Smooth muscle cell of the brain vasculature (primary cell): ENCODE measurements around the gene TESPA1.

Source experiments
- DNase-seq: peaks from one replicate; pipeline ENCODE4 v3.0.0-alpha.2; 2012; ENCODE audit warnings: low read depth, low spot score

The TESPA1 gene, protein sequence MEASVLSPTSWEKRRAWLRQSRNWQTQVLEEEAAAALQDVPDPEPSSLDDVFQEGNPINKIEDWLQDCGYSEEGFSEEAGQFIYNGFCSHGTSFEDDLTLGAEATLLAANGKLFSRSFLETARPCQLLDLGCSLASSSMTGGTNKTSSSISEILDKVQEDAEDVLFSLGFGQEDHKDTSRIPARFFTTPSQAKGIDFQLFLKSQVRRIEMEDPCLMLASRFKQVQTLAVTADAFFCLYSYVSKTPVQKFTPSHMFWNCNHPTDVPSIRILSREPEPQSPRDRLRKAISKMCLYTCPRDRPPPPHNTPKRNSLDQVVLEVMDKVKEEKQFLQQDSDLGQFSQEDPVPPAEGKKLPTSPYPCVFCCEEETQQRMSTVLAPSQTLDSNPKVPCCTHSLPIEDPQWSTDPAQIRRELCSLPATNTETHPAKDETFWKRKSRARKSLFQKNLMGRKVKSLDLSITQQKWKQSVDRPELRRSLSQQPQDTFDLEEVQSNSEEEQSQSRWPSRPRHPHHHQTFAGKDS

DNA sequence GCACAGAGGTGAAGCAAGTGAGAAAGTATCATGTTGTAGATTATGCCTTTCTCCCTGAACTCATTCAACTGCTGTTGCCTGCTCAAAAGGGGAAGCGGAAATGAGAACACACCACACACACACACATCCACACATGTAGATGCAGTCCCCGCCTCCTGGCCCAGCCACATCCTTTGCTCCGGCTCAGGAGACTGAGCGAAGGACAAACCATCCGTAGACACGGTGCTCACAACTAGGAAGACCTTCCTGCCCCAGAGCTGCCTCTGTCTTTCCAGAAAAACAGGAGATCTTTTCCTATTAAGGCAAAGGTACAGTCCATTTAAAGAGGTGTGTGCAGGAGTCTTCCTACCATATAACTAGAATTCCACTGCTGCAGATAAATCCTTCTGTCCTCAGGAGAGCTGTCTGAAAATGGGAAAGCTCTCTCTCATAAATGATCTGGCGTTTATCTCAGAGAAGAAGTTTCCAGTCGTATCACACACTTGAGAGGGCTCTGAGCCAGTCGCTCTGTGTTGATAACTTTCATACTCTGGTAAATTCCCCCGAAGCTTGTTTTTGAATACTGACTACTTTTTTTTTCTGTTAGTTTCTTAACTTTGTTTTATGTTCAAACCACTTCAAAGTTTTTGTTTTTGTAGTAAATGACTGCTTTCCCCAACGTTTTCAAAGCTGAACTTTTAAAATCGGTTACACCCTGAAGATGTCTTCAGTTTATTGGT is at the start of gene TESPA1:
TESPA1 (minus strand) TSS at position 105 of the 719 bp plus-strand sequence. CDS start 10,200 bp downstream, outside the sequence.
- DNase-seq = no peak

GRCh38 chr12:55034218-55034617 is 49.7 kb upstream of the TESPA1 start:
- DNase-seq = no peak

GRCh38 chr12:55025508-55025907 is 40.9 kb upstream of the TESPA1 start:
- no peak for DNase-seq

- no peak for DNase-seq
Measured at GRCh38 chr12:55024575-55024974, 40.0 kb upstream of the TESPA1 start.

GRCh38 chr12:55019784-55020183 is 35.2 kb upstream of the TESPA1 start, which contains the start of gene NEUROD4:
TSS of gene NEUROD4 (plus strand) at chr12:55019974. CDS start at chr12:55026440, 6,466 bp downstream.
- DNase-seq = peak; percentile 15

- DNase-seq = no peak
Measured at GRCh38 chr12:55017416-55017925, 32.9 kb upstream of the TESPA1 start.

DNA sequence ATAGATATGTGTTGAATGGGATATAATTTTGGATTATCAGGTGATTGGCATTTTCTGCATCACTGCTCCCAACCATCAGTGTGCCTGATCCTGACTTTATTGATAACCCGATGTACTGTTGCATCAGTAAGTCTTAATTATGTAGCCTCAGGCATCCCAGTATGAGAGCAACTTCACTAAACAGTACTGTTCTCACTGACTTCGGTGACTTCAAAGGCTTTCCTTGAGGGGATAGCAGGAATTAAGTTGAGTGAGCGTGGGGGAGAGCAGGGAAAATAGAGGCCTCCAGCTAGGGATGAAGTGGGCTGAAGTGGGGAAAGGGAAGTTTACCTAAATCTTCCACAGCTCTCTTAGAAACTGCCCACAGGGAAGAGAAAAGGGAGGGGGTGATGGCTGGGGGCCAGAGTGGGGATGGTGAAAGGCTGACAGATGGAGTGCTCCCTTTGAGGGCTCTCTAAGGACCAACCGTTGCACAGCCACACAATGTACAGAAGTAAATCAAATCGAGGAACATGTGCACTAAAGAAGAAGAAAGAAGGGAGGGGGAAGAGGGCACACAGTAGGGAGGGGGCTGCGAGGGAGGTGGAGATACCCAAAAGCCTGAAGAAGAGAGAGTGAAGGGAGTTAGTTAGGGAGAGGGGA is 24.5 kb upstream of the TESPA1 start:
- DNase-seq = no peak

DNA sequence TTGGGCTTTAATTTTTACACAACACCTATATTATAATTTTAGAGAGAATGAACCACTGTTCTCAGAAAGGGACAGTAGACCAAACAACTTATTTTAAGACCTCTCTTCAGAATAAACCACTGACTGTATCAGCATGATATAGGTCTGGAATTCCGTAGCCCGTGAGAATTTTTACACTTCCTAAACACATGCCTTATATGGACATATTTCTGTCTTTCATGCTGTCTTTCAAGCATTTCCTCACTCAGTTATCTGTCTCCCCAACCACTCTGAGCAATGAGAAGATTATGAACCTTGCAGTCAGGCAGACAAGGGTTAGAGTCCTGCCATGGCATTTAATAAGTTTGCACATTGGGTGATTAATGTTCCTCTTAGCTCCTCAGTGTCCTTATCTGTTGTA is 17.8 kb upstream of the TESPA1 start:
- no peak for DNase-seq

- DNase-seq = no peak
Measured at GRCh38 chr12:55001198-55001868, 16.8 kb upstream of the TESPA1 start.

DNA sequence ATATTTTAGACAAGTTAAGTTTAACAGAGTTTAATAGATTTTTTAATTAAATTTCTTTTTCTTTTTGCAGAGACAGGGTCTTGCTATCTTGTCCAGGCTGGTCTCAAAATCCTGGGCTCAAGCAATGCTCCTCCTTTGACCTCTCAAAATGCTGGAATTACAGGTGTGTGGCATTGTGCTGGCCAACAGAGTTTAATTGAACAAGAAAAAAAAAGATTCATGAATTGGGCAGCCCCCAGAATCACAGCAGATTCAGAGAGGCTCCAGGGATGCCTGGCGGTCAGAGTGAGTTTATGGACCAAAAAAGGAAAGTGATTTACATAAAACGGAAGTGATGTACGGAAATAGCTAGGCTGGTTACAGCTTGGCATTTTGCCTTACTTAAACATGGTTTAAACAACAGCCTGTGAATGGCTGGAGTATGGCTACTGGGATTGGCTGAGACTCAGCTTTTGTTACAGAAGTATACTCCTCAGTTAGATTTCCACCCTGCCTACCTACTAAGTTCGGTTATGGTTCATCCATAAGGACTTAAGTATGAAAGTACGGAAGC is 14.5 kb upstream of the TESPA1 start:
- no peak for DNase-seq

GRCh38 chr12:54997929-54998522 is 13.5 kb upstream of the TESPA1 start:
- DNase-seq = no peak

DNA sequence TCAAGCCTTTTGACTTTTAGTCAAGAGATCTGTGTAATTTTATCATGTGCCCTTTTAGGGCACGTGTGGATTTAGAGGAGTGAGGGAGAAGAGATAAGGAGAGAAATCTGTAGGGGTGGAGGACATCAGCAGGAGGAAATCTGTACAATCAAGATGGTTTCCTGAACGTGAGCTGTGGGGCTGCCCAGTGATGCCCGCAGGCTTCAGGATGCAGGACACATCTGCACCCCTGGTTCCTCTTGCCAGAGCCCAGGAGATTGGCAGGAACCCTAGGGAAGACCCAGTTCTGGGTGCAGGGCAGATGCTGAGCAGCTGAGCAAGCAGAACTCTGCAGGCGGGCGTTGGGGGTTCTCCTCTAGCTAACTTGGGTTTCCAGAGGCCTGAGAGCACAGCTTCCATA is 11.6 kb upstream of the TESPA1 start:
- DNase-seq = no peak

GRCh38 chr12:54993181-54993835 is 8.7 kb upstream of the TESPA1 start:
- no peak for DNase-seq

GRCh38 chr12:54991991-54992375 is 7.4 kb upstream of the TESPA1 start:
- DNase-seq = no peak

- DNase-seq = no peak
Measured at GRCh38 chr12:54991161-54991990, 6.8 kb upstream of the TESPA1 start.

DNA sequence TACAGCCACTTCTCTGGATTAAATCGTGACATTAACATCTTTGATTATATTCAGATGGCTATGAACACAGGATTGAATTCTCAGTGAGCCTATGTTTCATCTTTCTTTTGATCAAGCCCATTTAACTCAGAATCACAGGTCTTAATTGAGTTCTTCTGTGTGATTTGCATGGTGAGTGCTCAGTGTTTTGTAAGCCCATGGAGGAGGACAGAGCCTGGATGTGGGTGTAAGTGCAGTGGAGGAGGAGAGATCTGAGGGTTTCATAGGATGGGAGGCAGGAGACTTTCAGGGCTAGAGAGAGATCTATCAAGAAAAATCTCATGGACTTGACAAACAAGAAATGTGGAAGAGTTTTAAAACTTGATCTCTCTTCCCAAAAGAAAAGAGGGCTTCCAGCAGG is 5.3 kb upstream of the TESPA1 start:
- DNase-seq = no peak

DNA sequence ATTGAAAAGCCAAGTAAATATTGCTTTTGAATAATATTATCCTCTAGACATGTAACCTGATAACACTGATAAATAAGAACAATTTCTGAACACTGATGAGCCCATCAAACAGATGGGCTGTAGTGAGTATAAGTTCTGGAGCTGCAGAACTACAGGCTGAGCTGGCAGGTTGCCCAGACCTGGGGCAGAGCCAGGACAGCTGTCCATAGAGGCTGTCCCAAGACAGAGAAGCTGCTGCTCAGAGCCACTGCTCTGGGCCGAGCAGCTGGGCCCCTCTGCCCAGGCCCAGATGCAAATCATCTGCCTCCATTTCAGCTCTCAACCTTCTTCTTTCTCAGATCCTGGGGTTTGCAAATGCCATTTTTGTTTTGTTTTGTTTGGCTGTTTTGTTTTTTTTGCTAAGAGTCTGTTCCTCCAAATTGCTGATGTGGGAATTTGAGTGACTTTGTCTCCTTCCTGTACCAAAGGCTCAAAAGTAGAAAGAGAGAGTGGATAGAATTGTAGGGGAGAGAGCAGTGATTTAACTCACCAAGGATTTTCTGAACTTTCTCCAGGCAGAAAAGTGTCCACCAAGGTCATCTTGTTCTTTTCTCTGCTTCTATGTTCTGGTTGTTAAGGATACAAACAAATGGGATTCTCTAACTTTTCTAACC is 4.0 kb upstream of the TESPA1 start:
- DNase-seq = peak; percentile 29

DNA sequence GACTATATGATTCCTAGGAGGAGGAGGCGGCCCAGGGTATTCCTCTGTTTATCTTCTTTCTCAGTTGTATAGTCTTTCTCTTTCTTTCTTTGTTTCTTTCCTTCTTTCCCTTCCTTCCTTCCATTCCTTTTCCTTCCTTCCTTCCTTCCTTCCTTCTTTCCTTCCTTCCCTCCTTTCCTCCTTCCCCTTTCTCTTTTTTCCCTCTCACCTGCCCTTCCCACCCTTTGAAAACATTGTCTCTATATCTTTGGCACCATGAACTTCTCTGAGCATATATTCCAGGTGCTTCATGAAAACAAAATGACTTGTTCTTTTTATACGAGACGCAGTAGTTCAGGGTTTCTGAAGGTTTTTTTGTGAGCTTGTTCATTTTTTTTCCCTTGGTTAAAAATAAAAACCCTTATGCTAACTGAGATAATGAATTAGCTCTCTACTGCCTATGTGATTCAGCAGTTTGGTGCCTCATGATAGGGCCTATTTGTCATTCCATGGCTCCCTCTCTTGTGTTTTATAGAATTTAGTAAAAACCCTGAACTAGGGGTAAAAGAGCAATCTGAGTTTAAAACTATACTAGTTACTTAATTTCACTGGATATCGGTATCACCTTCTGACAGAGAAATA is 3.2 kb upstream of the TESPA1 start:
- no peak for DNase-seq
